T-helper 22 cell (primary cell): ENCODE results near the gene MGAT4D.
"Not testable (repeated sequence)": the region's sequence is repeated elsewhere in the genome, so short reads cannot be mapped to it uniquely, and the experiment has no call there.

Experiments used
- DNase-seq: peaks from one replicate; pipeline ENCODE4 v3.0.0-alpha.2; 2020; ENCODE audit warnings: low read depth

Gene MGAT4D

GRCh38 chr4:140439644-140440142, 58.4 kb downstream of the MGAT4D start:
- DNase-seq: no peak

DNA sequence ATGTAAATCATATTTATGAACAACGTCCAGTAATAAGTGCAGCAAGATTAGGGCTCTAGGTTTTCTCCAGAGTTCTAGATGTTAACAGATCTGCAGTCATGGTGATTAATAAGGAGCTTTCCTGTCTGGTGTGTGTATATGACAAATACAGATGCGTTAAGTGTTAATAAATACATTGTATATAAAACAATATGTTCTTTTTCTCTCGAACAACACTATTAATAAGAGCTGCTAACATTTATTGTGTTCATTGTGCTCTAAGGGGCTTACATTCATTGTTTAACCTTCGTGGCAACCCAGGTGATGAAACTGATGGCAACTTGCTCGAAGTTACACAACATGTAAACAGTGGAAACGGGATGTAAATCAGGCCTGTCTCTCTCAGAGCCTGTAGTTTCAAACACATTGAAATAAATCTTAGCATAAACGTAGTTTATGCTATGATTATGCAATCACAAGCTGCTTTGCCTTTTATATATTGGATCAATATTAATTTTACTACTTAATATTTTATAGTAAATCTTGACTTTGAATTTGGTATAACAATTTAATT, 70.1 kb downstream of the MGAT4D start:
- no peak for DNase-seq

- DNase-seq: no peak
Measured at GRCh38 chr4:140427106-140427918, 70.8 kb downstream of the MGAT4D start, which contains the start of gene CLGN. TSS of gene CLGN (minus strand) at chr4:140427648. CDS start at chr4:140413078, 14,570 bp downstream.

DNA sequence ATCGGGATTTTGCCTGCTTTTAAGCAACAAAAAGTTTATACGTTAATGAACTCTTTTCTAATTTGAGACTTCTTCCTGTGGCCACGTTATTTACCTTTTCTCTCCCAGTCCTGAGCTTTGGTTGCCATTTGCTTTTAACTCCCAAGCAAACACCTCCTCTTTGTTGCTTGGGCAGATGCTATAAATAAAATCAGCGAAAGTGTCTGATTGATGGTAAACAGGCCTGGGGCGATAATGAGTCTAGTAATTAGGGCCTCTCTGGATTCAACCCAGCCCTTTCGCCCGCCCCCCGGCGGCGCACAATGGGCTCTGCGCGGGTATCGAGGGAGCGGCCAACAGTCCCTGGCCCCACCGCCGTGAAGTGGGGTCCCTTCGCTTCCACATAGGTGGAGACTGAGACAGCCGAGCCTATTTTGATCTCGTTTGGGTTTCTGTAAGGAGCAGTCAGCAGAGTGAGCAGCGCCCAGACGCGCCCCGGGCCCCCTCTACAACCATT, 71.4 kb downstream of the MGAT4D start:
- no peak for DNase-seq

DNA sequence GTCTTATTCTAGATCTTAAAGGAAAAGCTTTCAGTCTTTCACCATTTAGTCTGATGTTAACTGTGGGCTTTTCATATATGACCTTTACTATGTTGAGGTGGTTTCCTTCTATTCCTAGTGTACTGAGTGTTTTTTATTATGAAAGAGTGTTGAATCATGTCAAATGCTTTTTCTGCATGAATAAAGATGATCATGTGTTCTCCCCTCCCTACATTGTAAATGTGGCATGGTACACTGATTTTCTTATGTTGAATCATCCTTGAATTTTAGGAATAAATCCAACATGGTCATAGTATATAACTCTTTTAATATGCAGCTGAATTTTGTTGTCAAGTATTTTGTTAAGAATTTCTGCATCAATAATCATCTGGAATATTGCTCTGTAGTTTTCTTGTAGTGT, 75.0 kb downstream of the MGAT4D start:
- no peak for DNase-seq

GRCh38 chr4:140413130-140413969, 84.7 kb downstream of the MGAT4D start:
- not testable (repeated sequence) for DNase-seq

- DNase-seq: no peak
Measured at GRCh38 chr4:140408974-140409373, 89.1 kb downstream of the MGAT4D start.

GRCh38 chr4:140406292-140406691, 91.8 kb downstream of the MGAT4D start:
- DNase-seq: no peak

GRCh38 chr4:140400111-140400510, 98.0 kb downstream of the MGAT4D start:
- DNase-seq: no peak

DNA sequence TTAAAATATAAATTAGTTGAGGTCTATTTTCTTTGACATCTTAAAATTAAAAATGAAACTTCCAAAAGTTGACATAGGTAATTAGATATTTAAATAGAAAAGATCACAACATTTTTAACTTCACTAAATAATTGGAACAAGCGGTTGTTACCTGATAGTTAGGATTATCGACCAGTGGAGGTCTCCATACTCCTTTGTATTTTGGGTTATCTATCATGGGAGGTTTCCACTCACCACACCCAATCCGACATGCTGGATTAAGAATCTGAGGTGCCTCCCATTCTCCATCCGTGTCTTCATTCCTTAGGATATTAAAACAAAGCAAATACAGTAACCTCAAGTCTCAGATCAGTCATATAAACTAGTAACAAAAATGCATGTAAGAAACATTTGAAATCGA, 102.4 kb downstream of the MGAT4D start:
- DNase-seq: no peak
